ENCODE measurements around the gene MTFP1.

GRCh38 chr22:30453731-30454510 is 28.4 kb downstream of the MTFP1 start:
- TF ChIP-seq POLR2AphosphoS5 (IDR thresholded peaks at IDR 0.05; ENCODE audit: control insufficient read depth, insufficient read depth, low read depth, low read length) (no peak), NFIC (IDR thresholded peaks at IDR 0.05) (peak; percentile 55), ESRRA (IDR thresholded peaks at IDR 0.05; ENCODE audit: borderline replicate concordance, low read depth) (no peak)
- TF ChIP-seq, protein P1, sequence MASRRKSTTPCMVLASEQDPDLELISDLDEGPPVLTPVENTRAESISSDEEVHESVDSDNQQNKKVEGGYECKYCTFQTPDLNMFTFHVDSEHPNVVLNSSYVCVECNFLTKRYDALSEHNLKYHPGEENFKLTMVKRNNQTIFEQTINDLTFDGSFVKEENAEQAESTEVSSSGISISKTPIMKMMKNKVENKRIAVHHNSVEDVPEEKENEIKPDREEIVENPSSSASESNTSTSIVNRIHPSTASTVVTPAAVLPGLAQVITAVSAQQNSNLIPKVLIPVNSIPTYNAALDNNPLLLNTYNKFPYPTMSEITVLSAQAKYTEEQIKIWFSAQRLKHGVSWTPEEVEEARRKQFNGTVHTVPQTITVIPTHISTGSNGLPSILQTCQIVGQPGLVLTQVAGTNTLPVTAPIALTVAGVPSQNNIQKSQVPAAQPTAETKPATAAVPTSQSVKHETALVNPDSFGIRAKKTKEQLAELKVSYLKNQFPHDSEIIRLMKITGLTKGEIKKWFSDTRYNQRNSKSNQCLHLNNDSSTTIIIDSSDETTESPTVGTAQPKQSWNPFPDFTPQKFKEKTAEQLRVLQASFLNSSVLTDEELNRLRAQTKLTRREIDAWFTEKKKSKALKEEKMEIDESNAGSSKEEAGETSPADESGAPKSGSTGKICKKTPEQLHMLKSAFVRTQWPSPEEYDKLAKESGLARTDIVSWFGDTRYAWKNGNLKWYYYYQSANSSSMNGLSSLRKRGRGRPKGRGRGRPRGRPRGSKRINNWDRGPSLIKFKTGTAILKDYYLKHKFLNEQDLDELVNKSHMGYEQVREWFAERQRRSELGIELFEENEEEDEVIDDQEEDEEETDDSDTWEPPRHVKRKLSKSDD (conservative IDR thresholded peaks at IDR 0.05; ENCODE audit: low read length), result no peak
- TF ChIP-seq, protein P2, sequence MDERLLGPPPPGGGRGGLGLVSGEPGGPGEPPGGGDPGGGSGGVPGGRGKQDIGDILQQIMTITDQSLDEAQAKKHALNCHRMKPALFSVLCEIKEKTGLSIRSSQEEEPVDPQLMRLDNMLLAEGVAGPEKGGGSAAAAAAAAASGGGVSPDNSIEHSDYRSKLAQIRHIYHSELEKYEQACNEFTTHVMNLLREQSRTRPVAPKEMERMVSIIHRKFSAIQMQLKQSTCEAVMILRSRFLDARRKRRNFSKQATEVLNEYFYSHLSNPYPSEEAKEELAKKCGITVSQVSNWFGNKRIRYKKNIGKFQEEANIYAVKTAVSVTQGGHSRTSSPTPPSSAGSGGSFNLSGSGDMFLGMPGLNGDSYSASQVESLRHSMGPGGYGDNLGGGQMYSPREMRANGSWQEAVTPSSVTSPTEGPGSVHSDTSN (CRISPR knock-in tag; IDR thresholded peaks at IDR 0.05; ENCODE audit: low read depth), result no peak
- TF ChIP-seq, protein P2 (tag; conservative IDR thresholded peaks at IDR 0.05; ENCODE audit: low read depth), result no peak
